ENCODE data around the gene OR4F6. TPM values are rescaled to one million over a fixed set of nuclear protein-coding genes. Genes with fewer than 3 reads are reported as not detected.
"Not testable (repeated sequence)": the region's sequence is repeated elsewhere in the genome, so short reads cannot be mapped to it uniquely, and the experiment has no call there.

OR4F6 gene
- total RNA-seq, 1 experiment from 2014 or later = not detected

DNA sequence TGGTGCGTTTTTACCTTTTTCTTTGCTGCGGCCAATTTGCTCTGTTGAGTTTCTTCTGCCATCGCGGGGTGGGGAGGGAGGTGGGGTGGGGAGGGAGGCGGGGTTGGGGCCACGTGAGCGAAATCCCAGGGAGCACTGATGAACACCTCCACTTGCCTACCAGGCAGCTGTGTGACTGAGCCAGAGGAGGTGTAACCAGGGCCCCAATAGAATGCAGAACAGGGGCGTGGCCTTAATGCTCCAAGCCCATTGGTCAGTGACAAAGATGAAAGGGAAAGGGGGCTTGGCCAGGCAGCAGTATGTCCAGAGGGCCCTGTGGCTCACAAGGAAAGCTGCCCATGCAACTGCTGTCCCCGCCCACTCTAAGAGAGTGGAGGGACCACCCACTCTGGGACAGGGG is 21.4 kb upstream of the OR4F6 start:
- Histone ChIP-seq H3K27me3 (ENCODE audit: low read length) (peaks cover 28% of the 10 kb centered on the region), H3K4me3 (ENCODE audit: low read length) (no peak overlapping the region)

DNA sequence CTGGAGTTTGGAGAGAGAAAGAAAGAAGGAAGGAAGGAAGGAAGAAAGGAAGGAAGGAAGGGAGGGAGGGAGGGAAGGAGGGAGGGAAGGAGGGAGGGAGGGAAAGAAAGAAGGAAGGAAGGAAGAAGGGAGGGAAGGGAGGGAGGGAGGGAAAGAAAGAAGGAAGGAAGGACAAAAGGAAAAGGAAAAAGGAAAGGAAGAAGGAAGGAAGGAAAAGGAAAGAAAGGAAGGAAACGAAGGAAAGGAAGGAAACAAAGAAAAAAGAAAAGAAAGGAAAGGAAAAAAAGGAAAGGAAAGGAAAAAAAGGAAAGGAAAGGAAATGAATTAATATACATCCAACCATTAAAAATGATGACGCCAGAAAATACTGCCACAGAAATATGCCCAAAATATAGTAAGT is 18.7 kb upstream of the OR4F6 start:
- Histone ChIP-seq H3K9ac (ENCODE audit: low read length) (no peak overlapping the region), H3F3A (ENCODE audit: low read length, unreplicated experiment) (no peaks in the 10 kb centered on the region), H3K27ac (ENCODE audit: low read length) (no peak overlapping the region), H3K9me3 (ENCODE audit: low read length) (no peaks in the 10 kb centered on the region), H3K79me2 (ENCODE audit: low read length) (no peaks in the 10 kb centered on the region), H3K9me2 (replicated peaks; ENCODE audit: low read length) (no peaks in the 10 kb centered on the region), H3K4me3 (ENCODE audit: low read length) (no peak overlapping the region), H3K27me3 (ENCODE audit: low read length) (peaks cover 12% of the 10 kb centered on the region), H4K20me1 (ENCODE audit: low read length) (no peaks in the 10 kb centered on the region), H3K36me3 (ENCODE audit: low read depth, low read length) (no peaks in the 10 kb centered on the region), H3K4me1 (ENCODE audit: insufficient read depth, low read length) (no peaks in the 10 kb centered on the region), H2AFZ (ENCODE audit: low read length) (no peak overlapping the region), H3K4me2 (ENCODE audit: low read length) (no peak overlapping the region)
- ChIA-PET CTCF (no interaction called here), POLR2A (ENCODE audit: unreplicated experiment) (no interaction called here)
- no TSS peak for BruUV-seq (replicated peaks)
- TF ChIP-seq, protein P1, sequence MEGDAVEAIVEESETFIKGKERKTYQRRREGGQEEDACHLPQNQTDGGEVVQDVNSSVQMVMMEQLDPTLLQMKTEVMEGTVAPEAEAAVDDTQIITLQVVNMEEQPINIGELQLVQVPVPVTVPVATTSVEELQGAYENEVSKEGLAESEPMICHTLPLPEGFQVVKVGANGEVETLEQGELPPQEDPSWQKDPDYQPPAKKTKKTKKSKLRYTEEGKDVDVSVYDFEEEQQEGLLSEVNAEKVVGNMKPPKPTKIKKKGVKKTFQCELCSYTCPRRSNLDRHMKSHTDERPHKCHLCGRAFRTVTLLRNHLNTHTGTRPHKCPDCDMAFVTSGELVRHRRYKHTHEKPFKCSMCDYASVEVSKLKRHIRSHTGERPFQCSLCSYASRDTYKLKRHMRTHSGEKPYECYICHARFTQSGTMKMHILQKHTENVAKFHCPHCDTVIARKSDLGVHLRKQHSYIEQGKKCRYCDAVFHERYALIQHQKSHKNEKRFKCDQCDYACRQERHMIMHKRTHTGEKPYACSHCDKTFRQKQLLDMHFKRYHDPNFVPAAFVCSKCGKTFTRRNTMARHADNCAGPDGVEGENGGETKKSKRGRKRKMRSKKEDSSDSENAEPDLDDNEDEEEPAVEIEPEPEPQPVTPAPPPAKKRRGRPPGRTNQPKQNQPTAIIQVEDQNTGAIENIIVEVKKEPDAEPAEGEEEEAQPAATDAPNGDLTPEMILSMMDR (conservative IDR thresholded peaks at IDR 0.05; ENCODE audit: low read depth, low read length) = no peak
- TF ChIP-seq EZH2phosphoT487 (IDR thresholded peaks at IDR 0.05; ENCODE audit: borderline replicate concordance, low read length) = no peak
- DNase-seq = no peak
- no peak for ATAC-seq
- intact Hi-C loops (cut with micrococcal nuclease) = no loop called here

More for the DNA sequence above, 21.4 kb upstream of the OR4F6 start:
- Histone ChIP-seq H4K20me1 (ENCODE audit: low read length) (no peaks in the 10 kb centered on the region), H3K27ac (ENCODE audit: low read length) (no peak overlapping the region), H3F3A (ENCODE audit: low read length, unreplicated experiment) (no peaks in the 10 kb centered on the region), H3K9me2 (replicated peaks; ENCODE audit: low read length) (no peaks in the 10 kb centered on the region), H2AFZ (ENCODE audit: low read length) (no peak overlapping the region), H3K4me2 (ENCODE audit: low read length) (no peak overlapping the region), H3K4me1 (ENCODE audit: insufficient read depth, low read length) (no peaks in the 10 kb centered on the region), H3K9ac (ENCODE audit: low read length) (no peak overlapping the region), H3K9me3 (ENCODE audit: low read length) (no peaks in the 10 kb centered on the region), H3K36me3 (ENCODE audit: low read depth, low read length) (no peaks in the 10 kb centered on the region), H3K79me2 (ENCODE audit: low read length) (no peaks in the 10 kb centered on the region)
- no TSS peak for BruUV-seq (replicated peaks)
- ATAC-seq = no peak
- ChIA-PET CTCF (no interaction called here), POLR2A (ENCODE audit: unreplicated experiment) (no interaction called here)
- intact Hi-C loops (cut with micrococcal nuclease) = no loop called here
- DNase-seq = no peak
- TF ChIP-seq, protein P1 (conservative IDR thresholded peaks at IDR 0.05; ENCODE audit: low read depth, low read length) = no peak
- no peak for TF ChIP-seq EZH2 (IDR thresholded peaks at IDR 0.05; ENCODE audit: low read length, unreplicated experiment)
- no peak for TF ChIP-seq EZH2phosphoT487 (IDR thresholded peaks at IDR 0.05; ENCODE audit: borderline replicate concordance, low read length)

DNA sequence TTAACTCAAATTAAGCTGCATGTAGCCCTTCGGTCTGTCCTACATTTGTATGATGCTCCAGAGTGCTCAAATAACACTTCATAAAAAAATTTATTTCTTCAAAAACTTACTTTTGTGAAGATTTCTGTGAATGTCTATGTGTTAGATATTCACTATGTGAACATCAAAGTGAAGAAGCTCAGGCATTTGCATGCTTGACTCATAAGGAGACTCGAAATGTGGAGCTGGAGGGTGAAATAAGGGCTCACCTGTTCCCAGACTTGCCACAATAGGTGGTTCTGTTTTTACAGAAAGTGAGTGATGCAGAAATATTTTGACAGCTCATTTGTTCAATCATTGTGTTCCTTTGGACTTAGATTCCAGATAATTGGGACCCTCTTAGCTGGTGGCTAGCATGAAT is 16.9 kb upstream of the OR4F6 start:
- BruUV-seq (replicated peaks); CTCF ChIA-PET; H3K4me1 ChIP-seq (ENCODE audit: insufficient read depth, low read length); H4K20me1 ChIP-seq (ENCODE audit: low read length); H3K4me2 ChIP-seq (ENCODE audit: low read length); H2AFZ ChIP-seq (ENCODE audit: low read length); H3K79me2 ChIP-seq (ENCODE audit: low read length); H3K4me3 ChIP-seq (ENCODE audit: low read length); DNase-seq; POLR2A ChIA-PET (ENCODE audit: unreplicated experiment); H3K9ac ChIP-seq (ENCODE audit: low read length); H3K36me3 ChIP-seq (ENCODE audit: low read depth, low read length); H3K9me2 ChIP-seq (replicated peaks; ENCODE audit: low read length); H3F3A ChIP-seq (ENCODE audit: low read length, unreplicated experiment); ATAC-seq; H3K9me3 ChIP-seq (ENCODE audit: low read length); intact Hi-C loops (cut with micrococcal nuclease); H3K27ac ChIP-seq (ENCODE audit: low read length): not testable (repeated sequence)
- peaks cover 16% of the 10 kb centered on the region for H3K27me3 ChIP-seq (ENCODE audit: low read length)

DNA sequence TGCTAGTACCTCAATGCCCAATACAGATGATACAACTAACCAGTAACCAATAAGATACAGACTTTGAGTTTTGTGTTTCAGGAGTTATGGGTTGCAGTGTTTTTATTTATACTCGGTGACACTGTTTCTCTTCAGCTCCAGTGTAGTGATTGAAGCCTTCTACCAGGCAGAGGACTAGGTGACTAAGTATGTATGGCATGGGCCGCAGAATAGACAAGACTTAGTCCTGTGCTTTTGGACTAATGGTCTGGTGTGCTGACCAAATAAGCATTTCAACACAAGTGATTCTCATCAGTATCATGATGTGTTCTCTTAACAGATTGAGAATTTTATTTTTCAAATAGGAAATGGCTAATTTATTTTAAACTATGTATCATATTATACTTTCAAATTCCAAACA is 15.3 kb upstream of the OR4F6 start:
- BruUV-seq (replicated peaks); POLR2A ChIA-PET (ENCODE audit: unreplicated experiment); H4K20me1 ChIP-seq (ENCODE audit: low read length); H3K27ac ChIP-seq (ENCODE audit: low read length); H3K4me2 ChIP-seq (ENCODE audit: low read length); CTCF ChIA-PET; H3K79me2 ChIP-seq (ENCODE audit: low read length); ATAC-seq; DNase-seq; H3K9me3 ChIP-seq (ENCODE audit: low read length); H3F3A ChIP-seq (ENCODE audit: low read length, unreplicated experiment); intact Hi-C loops (cut with micrococcal nuclease); H2AFZ ChIP-seq (ENCODE audit: low read length); H3K9me2 ChIP-seq (replicated peaks; ENCODE audit: low read length); H3K9ac ChIP-seq (ENCODE audit: low read length); H3K4me3 ChIP-seq (ENCODE audit: low read length); H3K36me3 ChIP-seq (ENCODE audit: low read depth, low read length); H3K4me1 ChIP-seq (ENCODE audit: insufficient read depth, low read length): not testable (repeated sequence)
- peaks cover 21% of the 10 kb centered on the region for H3K27me3 ChIP-seq (ENCODE audit: low read length)

DNA sequence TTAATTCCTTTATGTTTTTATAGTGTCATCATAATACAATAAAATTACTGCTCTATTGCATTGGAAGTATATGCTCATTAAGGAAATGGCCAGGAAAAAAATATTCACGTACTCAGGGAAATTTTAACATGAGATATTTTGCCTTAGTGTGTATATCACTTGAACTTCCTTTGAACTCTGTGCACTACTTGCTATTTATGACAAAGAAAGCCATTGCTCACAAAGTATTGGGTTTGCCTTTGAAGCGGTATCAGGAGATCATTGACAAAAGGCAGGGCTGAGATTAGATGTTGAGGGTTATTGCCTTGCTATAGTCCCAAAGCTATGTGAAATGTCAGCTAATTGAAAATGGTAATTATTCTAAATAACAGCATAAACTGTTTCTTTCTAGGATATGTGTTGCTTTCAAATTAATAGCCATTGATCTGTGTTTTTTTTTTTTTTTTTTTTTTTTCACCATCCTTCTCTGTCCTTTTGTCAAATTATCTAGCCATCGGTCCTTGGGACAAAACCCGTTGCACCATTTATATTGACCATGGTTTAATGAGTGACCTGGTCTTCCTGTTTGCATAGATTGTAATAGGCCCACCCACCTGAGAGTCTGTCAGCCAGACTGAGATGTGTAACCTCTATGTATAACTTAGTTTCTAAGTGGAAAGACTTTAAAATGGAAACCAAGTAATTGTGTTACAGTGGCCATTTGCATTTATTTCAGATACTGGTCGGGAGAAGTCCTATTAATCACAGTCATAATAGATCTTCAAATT is 14.6 kb upstream of the OR4F6 start:
- H3K9me3 ChIP-seq (ENCODE audit: low read length); H3K79me2 ChIP-seq (ENCODE audit: low read length); H3K27ac ChIP-seq (ENCODE audit: low read length); ATAC-seq; H3K4me2 ChIP-seq (ENCODE audit: low read length); BruUV-seq (replicated peaks); CTCF ChIA-PET; POLR2A ChIA-PET (ENCODE audit: unreplicated experiment); H3K4me1 ChIP-seq (ENCODE audit: insufficient read depth, low read length); intact Hi-C loops (cut with micrococcal nuclease); DNase-seq; H2AFZ ChIP-seq (ENCODE audit: low read length); H4K20me1 ChIP-seq (ENCODE audit: low read length); H3K4me3 ChIP-seq (ENCODE audit: low read length); H3K36me3 ChIP-seq (ENCODE audit: low read depth, low read length); H3F3A ChIP-seq (ENCODE audit: low read length, unreplicated experiment); H3K9me2 ChIP-seq (replicated peaks; ENCODE audit: low read length); H3K9ac ChIP-seq (ENCODE audit: low read length): not testable (repeated sequence)
- peaks cover 21% of the 10 kb centered on the region for H3K27me3 ChIP-seq (ENCODE audit: low read length)
